Measurements from ENCODE around the gene CXCL5.

The CXCL5 gene

GRCh38 chr4:74018116-74018515 is 19.6 kb upstream of the CXCL5 start:
- no peak overlapping the region for H3K27ac ChIP-seq (ENCODE audit: low read depth, low read length)
- H3K4me3 ChIP-seq (ENCODE audit: low read depth in 1 of 2, low read length in 2 of 2), result no peak overlapping the region
- no peak overlapping the region for H3K9ac ChIP-seq (ENCODE audit: low read depth in 1 of 2, low read length in 2 of 2)

GRCh38 chr4:74016068-74016467 is 17.6 kb upstream of the CXCL5 start:
- no peak overlapping the region for H3K4me3 ChIP-seq (ENCODE audit: low read depth in 1 of 2, low read length in 2 of 2)
- no peaks in the 10 kb centered on the region for H3K27me3 ChIP-seq (ENCODE audit: control insufficient read depth in 1 of 2, insufficient read depth in 2 of 2, low read length in 2 of 2)
- H3K9ac ChIP-seq (ENCODE audit: low read depth in 1 of 2, low read length in 2 of 2), result no peak overlapping the region
- H3K36me3 ChIP-seq (ENCODE audit: control insufficient read depth in 1 of 2, insufficient read depth in 2 of 2, low read length in 2 of 2), result no peaks in the 10 kb centered on the region
- no peak overlapping the region for H3K27ac ChIP-seq (ENCODE audit: low read depth, low read length)
- no peaks in the 10 kb centered on the region for H3K9me3 ChIP-seq (ENCODE audit: control insufficient read depth in 1 of 2, low read length in 2 of 2)
- H3K4me1 ChIP-seq (ENCODE audit: control insufficient read depth in 1 of 2, insufficient read depth in 2 of 2, low read length in 2 of 2), result no peaks in the 10 kb centered on the region

More at GRCh38 chr4:74018116-74018515, 19.6 kb upstream of the CXCL5 start:
- Histone ChIP-seq H3K4me1 (ENCODE audit: control insufficient read depth in 1 of 2, insufficient read depth in 2 of 2, low read length in 2 of 2) (no peaks in the 10 kb centered on the region), H3K9me3 (ENCODE audit: control insufficient read depth in 1 of 2, low read length in 2 of 2) (no peaks in the 10 kb centered on the region), H3K27me3 (ENCODE audit: control insufficient read depth in 1 of 2, insufficient read depth in 2 of 2, low read length in 2 of 2) (no peaks in the 10 kb centered on the region), H3K36me3 (ENCODE audit: control insufficient read depth in 1 of 2, insufficient read depth in 2 of 2, low read length in 2 of 2) (no peaks in the 10 kb centered on the region)

GRCh38 chr4:74015126-74015780 is 16.8 kb upstream of the CXCL5 start:
- no peak overlapping the region for H3K27ac ChIP-seq (ENCODE audit: low read depth, low read length)
- H3K4me1 ChIP-seq (ENCODE audit: control insufficient read depth in 1 of 2, insufficient read depth in 2 of 2, low read length in 2 of 2), result no peaks in the 10 kb centered on the region
- no peaks in the 10 kb centered on the region for H3K27me3 ChIP-seq (ENCODE audit: control insufficient read depth in 1 of 2, insufficient read depth in 2 of 2, low read length in 2 of 2)
- H3K9ac ChIP-seq (ENCODE audit: low read depth in 1 of 2, low read length in 2 of 2), result no peak overlapping the region
- H3K36me3 ChIP-seq (ENCODE audit: control insufficient read depth in 1 of 2, insufficient read depth in 2 of 2, low read length in 2 of 2), result no peaks in the 10 kb centered on the region
- no peaks in the 10 kb centered on the region for H3K9me3 ChIP-seq (ENCODE audit: control insufficient read depth in 1 of 2, low read length in 2 of 2)
- no peak overlapping the region for H3K4me3 ChIP-seq (ENCODE audit: low read depth in 1 of 2, low read length in 2 of 2)

- Histone ChIP-seq H3K9me3 (ENCODE audit: control insufficient read depth in 1 of 2, low read length in 2 of 2) (no peaks in the 10 kb centered on the region), H3K36me3 (ENCODE audit: control insufficient read depth in 1 of 2, insufficient read depth in 2 of 2, low read length in 2 of 2) (no peaks in the 10 kb centered on the region), H3K27me3 (ENCODE audit: control insufficient read depth in 1 of 2, insufficient read depth in 2 of 2, low read length in 2 of 2) (no peaks in the 10 kb centered on the region), H3K27ac (ENCODE audit: low read depth, low read length) (no peak overlapping the region), H3K9ac (ENCODE audit: low read depth in 1 of 2, low read length in 2 of 2) (no peak overlapping the region), H3K4me3 (ENCODE audit: low read depth in 1 of 2, low read length in 2 of 2) (no peak overlapping the region), H3K4me1 (ENCODE audit: control insufficient read depth in 1 of 2, insufficient read depth in 2 of 2, low read length in 2 of 2) (no peaks in the 10 kb centered on the region)
These were observed 15.9 kb upstream of the CXCL5 start for GRCh38 chr4:74014332-74014731.

GRCh38 chr4:74013264-74013663 is 14.8 kb upstream of the CXCL5 start:
- H3K36me3 ChIP-seq (ENCODE audit: control insufficient read depth in 1 of 2, insufficient read depth in 2 of 2, low read length in 2 of 2), result no peaks in the 10 kb centered on the region
- no peak overlapping the region for H3K27ac ChIP-seq (ENCODE audit: low read depth, low read length)
- no peak overlapping the region for H3K9ac ChIP-seq (ENCODE audit: low read depth in 1 of 2, low read length in 2 of 2)
- H3K4me3 ChIP-seq (ENCODE audit: low read depth in 1 of 2, low read length in 2 of 2), result no peak overlapping the region
- H3K4me1 ChIP-seq (ENCODE audit: control insufficient read depth in 1 of 2, insufficient read depth in 2 of 2, low read length in 2 of 2), result no peaks in the 10 kb centered on the region
- no peaks in the 10 kb centered on the region for H3K27me3 ChIP-seq (ENCODE audit: control insufficient read depth in 1 of 2, insufficient read depth in 2 of 2, low read length in 2 of 2)
- no peaks in the 10 kb centered on the region for H3K9me3 ChIP-seq (ENCODE audit: control insufficient read depth in 1 of 2, low read length in 2 of 2)

GRCh38 chr4:74012130-74012529 is 13.7 kb upstream of the CXCL5 start:
- H3K9me3 ChIP-seq (ENCODE audit: control insufficient read depth in 1 of 2, low read length in 2 of 2), result no peaks in the 10 kb centered on the region
- no peak overlapping the region for H3K9ac ChIP-seq (ENCODE audit: low read depth in 1 of 2, low read length in 2 of 2)
- no peaks in the 10 kb centered on the region for H3K4me1 ChIP-seq (ENCODE audit: control insufficient read depth in 1 of 2, insufficient read depth in 2 of 2, low read length in 2 of 2)
- no peak overlapping the region for H3K4me3 ChIP-seq (ENCODE audit: low read depth in 1 of 2, low read length in 2 of 2)
- no peaks in the 10 kb centered on the region for H3K27me3 ChIP-seq (ENCODE audit: control insufficient read depth in 1 of 2, insufficient read depth in 2 of 2, low read length in 2 of 2)
- H3K27ac ChIP-seq (ENCODE audit: low read depth, low read length), result no peak overlapping the region
- no peaks in the 10 kb centered on the region for H3K36me3 ChIP-seq (ENCODE audit: control insufficient read depth in 1 of 2, insufficient read depth in 2 of 2, low read length in 2 of 2)

GRCh38 chr4:74009307-74009706 is 10.8 kb upstream of the CXCL5 start:
- H3K4me3 ChIP-seq (ENCODE audit: low read depth in 1 of 2, low read length in 2 of 2), result no peak overlapping the region
- H3K27ac ChIP-seq (ENCODE audit: low read depth, low read length), result no peak overlapping the region
- H3K27me3 ChIP-seq (ENCODE audit: control insufficient read depth in 1 of 2, insufficient read depth in 2 of 2, low read length in 2 of 2), result no peaks in the 10 kb centered on the region
- H3K36me3 ChIP-seq (ENCODE audit: control insufficient read depth in 1 of 2, insufficient read depth in 2 of 2, low read length in 2 of 2), result no peaks in the 10 kb centered on the region
- peaks cover 0 to 3% of the 10 kb centered on the region in 2 donors for H3K4me1 ChIP-seq (ENCODE audit: control insufficient read depth in 1 of 2, insufficient read depth in 2 of 2, low read length in 2 of 2)
- no peak overlapping the region for H3K9ac ChIP-seq (ENCODE audit: low read depth in 1 of 2, low read length in 2 of 2)
- no peaks in the 10 kb centered on the region for H3K9me3 ChIP-seq (ENCODE audit: control insufficient read depth in 1 of 2, low read length in 2 of 2)

- no peaks in the 10 kb centered on the region for H3K9me3 ChIP-seq (ENCODE audit: control insufficient read depth in 1 of 2, low read length in 2 of 2)
- no peaks in the 10 kb centered on the region for H3K27me3 ChIP-seq (ENCODE audit: control insufficient read depth in 1 of 2, insufficient read depth in 2 of 2, low read length in 2 of 2)
- peaks cover 0 to 3% of the 10 kb centered on the region in 2 donors for H3K4me1 ChIP-seq (ENCODE audit: control insufficient read depth in 1 of 2, insufficient read depth in 2 of 2, low read length in 2 of 2)
- H3K9ac ChIP-seq (ENCODE audit: low read depth in 1 of 2, low read length in 2 of 2), result no peak overlapping the region
- H3K36me3 ChIP-seq (ENCODE audit: control insufficient read depth in 1 of 2, insufficient read depth in 2 of 2, low read length in 2 of 2), result no peaks in the 10 kb centered on the region
- H3K27ac ChIP-seq (ENCODE audit: low read depth, low read length), result no peak overlapping the region
- H3K4me3 ChIP-seq (ENCODE audit: low read depth in 1 of 2, low read length in 2 of 2), result no peak overlapping the region
These were observed 7.6 kb upstream of the CXCL5 start for GRCh38 chr4:74006009-74006476.

- Histone ChIP-seq H3K36me3 (ENCODE audit: control insufficient read depth in 1 of 2, insufficient read depth in 2 of 2, low read length in 2 of 2) (no peaks in the 10 kb centered on the region), H3K9me3 (ENCODE audit: control insufficient read depth in 1 of 2, low read length in 2 of 2) (no peaks in the 10 kb centered on the region), H3K4me1 (ENCODE audit: control insufficient read depth in 1 of 2, insufficient read depth in 2 of 2, low read length in 2 of 2) (peaks cover 0 to 3% of the 10 kb centered on the region in 2 donors), H3K9ac (ENCODE audit: low read depth in 1 of 2, low read length in 2 of 2) (no peak overlapping the region), H3K27ac (ENCODE audit: low read depth, low read length) (no peak overlapping the region), H3K27me3 (ENCODE audit: control insufficient read depth in 1 of 2, insufficient read depth in 2 of 2, low read length in 2 of 2) (no peaks in the 10 kb centered on the region), H3K4me3 (ENCODE audit: low read depth in 1 of 2, low read length in 2 of 2) (no peak overlapping the region)
These were observed 7.1 kb upstream of the CXCL5 start for GRCh38 chr4:74005528-74005927.

GRCh38 chr4:74004668-74005067 is 6.2 kb upstream of the CXCL5 start:
- Histone ChIP-seq H3K27ac (ENCODE audit: low read depth, low read length) (no peak overlapping the region), H3K4me3 (ENCODE audit: low read depth in 1 of 2, low read length in 2 of 2) (no peak overlapping the region), H3K4me1 (ENCODE audit: control insufficient read depth in 1 of 2, insufficient read depth in 2 of 2, low read length in 2 of 2) (peaks cover 0 to 3% of the 10 kb centered on the region in 2 donors), H3K9ac (ENCODE audit: low read depth in 1 of 2, low read length in 2 of 2) (no peak overlapping the region), H3K9me3 (ENCODE audit: control insufficient read depth in 1 of 2, low read length in 2 of 2) (no peaks in the 10 kb centered on the region), H3K36me3 (ENCODE audit: control insufficient read depth in 1 of 2, insufficient read depth in 2 of 2, low read length in 2 of 2) (no peaks in the 10 kb centered on the region), H3K27me3 (ENCODE audit: control insufficient read depth in 1 of 2, insufficient read depth in 2 of 2, low read length in 2 of 2) (no peaks in the 10 kb centered on the region)
